Kasumi-1 (cell line): ENCODE results near the gene DNAJC5.
A peak's percentile ranks its signal among the peaks of the same experiment; 100 is the strongest.
"Not testable (repeated sequence)": the region's sequence is repeated elsewhere in the genome, so short reads cannot be mapped to it uniquely, and the experiment has no call there.

ENCODE experiments used
- DNase-seq, 2 experiments: peaks; one replicate each; lab custom pipeline; 2025; lab: John Stamatoyannopoulos, UW

DNAJC5 gene

GRCh38 chr20:63861365-63861934 is 33.5 kb upstream of the DNAJC5 start, which contains the start of gene ABHD16B:
ABHD16B (plus strand) TSS chr20:63861498; CDS start chr20:63861541, 43 bp downstream.
- no peak for DNase-seq

- DNase-seq: no peak
Measured at GRCh38 chr20:63861981-63862901, 32.7 kb upstream of the DNAJC5 start.

- DNase-seq: no peak
Measured at GRCh38 chr20:63863021-63863797, 31.7 kb upstream of the DNAJC5 start.

- peak; percentile 95 for DNase-seq
Measured at GRCh38 chr20:63863798-63864544, 31.0 kb upstream of the DNAJC5 start.

- DNase-seq: peak in 1 of 2 experiments; percentile 49
Measured at GRCh38 chr20:63864545-63864977, 30.4 kb upstream of the DNAJC5 start.

GRCh38 chr20:63864978-63865640 is 29.8 kb upstream of the DNAJC5 start, which contains the start of gene TPD52L2:
TPD52L2 (plus strand) TSS chr20:63865270; CDS start chr20:63865366, 96 bp downstream.
- peak; percentile 98 to 99 for DNase-seq

- DNase-seq: not testable (repeated sequence)
Measured at GRCh38 chr20:63867042-63867441, 27.9 kb upstream of the DNAJC5 start.

GRCh38 chr20:63868264-63868663 is 26.7 kb upstream of the DNAJC5 start:
- DNase-seq: no peak

GRCh38 chr20:63873477-63873971 is 21.4 kb upstream of the DNAJC5 start:
- peak; percentile 93 to 97 for DNase-seq

- not testable (repeated sequence) for DNase-seq
Measured at GRCh38 chr20:63874241-63874640, 20.7 kb upstream of the DNAJC5 start.

GRCh38 chr20:63876489-63877036 is 18.4 kb upstream of the DNAJC5 start:
- DNase-seq: no peak

GRCh38 chr20:63877755-63878470 is 17.0 kb upstream of the DNAJC5 start:
- DNase-seq: no peak

GRCh38 chr20:63878899-63879663 is 15.8 kb upstream of the DNAJC5 start:
- no peak for DNase-seq

- not testable (repeated sequence) for DNase-seq
Measured at GRCh38 chr20:63880901-63881300, 14.0 kb upstream of the DNAJC5 start.

GRCh38 chr20:63881451-63882226 is 13.3 kb upstream of the DNAJC5 start:
- no peak for DNase-seq

GRCh38 chr20:63882257-63883200 is 12.4 kb upstream of the DNAJC5 start:
- no peak for DNase-seq

- no peak for DNase-seq
Measured at GRCh38 chr20:63883201-63883593, 11.7 kb upstream of the DNAJC5 start.
